GM12878 (cell line): ENCODE results near the gene NUPR1. TPM values are rescaled to one million over a fixed set of nuclear protein-coding genes. Genes with fewer than 3 reads are reported as not detected.
"Not testable (repeated sequence)": the region's sequence is repeated elsewhere in the genome, so short reads cannot be mapped to it uniquely, and the experiment has no call there.

Experiments used
- ATAC-seq: fragments of 200-7000 bp; cut with Tn5 transposase; 3 replicates; pipeline ENCODE4 v1.9.1; 2020; ENCODE audit warnings: mild to moderate bottlenecking, moderate library complexity
- BruUV-seq: library from RNA; stranded (reverse); fragments of 400-500 nt; replicated peaks from 2 replicates; lab custom pipeline; 2021; lab: Mats Ljungman, UMichigan
- CTCF ChIA-PET: fragments of 300-600 bp; sonication (Branson Sonifier 250); formaldehyde crosslinking; extraction: SDS; loops from one replicate; lab custom pipeline; 2021; ENCODE audit warnings: inconsistent platforms; lab: Yijun Ruan, JAX
- POLR2A ChIA-PET: fragments of 350-600 bp; formaldehyde crosslinking; extraction: SDS; loops from one replicate; lab custom pipeline; 2021; ENCODE audit warnings: inconsistent platforms; lab: Charles Lee
- RAD21 ChIA-PET: fragments of 300-600 bp; sonication (Branson Sonifier 250); formaldehyde crosslinking; loops from one replicate; lab custom pipeline; 2023; ENCODE audit warnings: antibody characterized with exemption; ENCODE audit not compliant: unreplicated experiment; lab: Charles Lee
- SMC1A ChIA-PET: fragments of 300-600 bp; sonication (Branson Sonifier 250); formaldehyde crosslinking; loops from one replicate; lab custom pipeline; 2023; ENCODE audit not compliant: unreplicated experiment, uncharacterized antibody; lab: Charles Lee
- DNase-seq: peaks from one replicate; pipeline ENCODE4 v3.0.0-alpha.2; 2011; ENCODE audit warnings: low read depth, low spot score
- FAIRE-seq: peaks from 3 replicates; lab custom pipeline; 2011; peaks lifted over from hg19 to GRCh38; lab: Jason Lieb, UNC
- H2AFZ ChIP-seq: 2 replicates; pipeline ENCODE4 v1.6.0; 2011; ENCODE audit warnings: low read depth, low read length, control low read depth; ENCODE audit not compliant: control insufficient read depth
- H3K27ac ChIP-seq: 2 replicates; pipeline ENCODE4 v1.5.1; 2011; ENCODE audit warnings: control low read depth; ENCODE audit not compliant: control insufficient read depth, insufficient read depth
- H3K27me3 ChIP-seq, 2 experiments: replicated peaks in 1 of 2; 2 replicates each; pipeline versions ENCODE4 v1.6.0 to v1.6.1; 2011; ENCODE audit warnings: low read length in 1 of 2; ENCODE audit not compliant: control insufficient read depth in 2 of 2, insufficient read depth in 2 of 2
- H3K36me3 ChIP-seq, 2 experiments: 2 replicates each; pipeline ENCODE4 v1.5.1; 2011; ENCODE audit warnings: low read length in 1 of 2; ENCODE audit not compliant: control insufficient read depth in 2 of 2, insufficient read depth in 2 of 2
- H3K4me1 ChIP-seq: 2 replicates; pipeline ENCODE4 v1.6.1; 2011; ENCODE audit warnings: mild to moderate bottlenecking, low read length, moderate library complexity, mixed read lengths; ENCODE audit not compliant: control insufficient read depth, insufficient read depth
- H3K4me2 ChIP-seq: 2 replicates; pipeline ENCODE4 v1.6.0; 2011; ENCODE audit warnings: control low read depth; ENCODE audit not compliant: control insufficient read depth, insufficient read depth
- H3K4me3 ChIP-seq: fragments of 200-600 bp; sonication (generic); 2 replicates; pipeline ENCODE4 v1.5.1; 2016
- H3K79me2 ChIP-seq: 2 replicates; pipeline ENCODE4 v1.6.0; 2011; ENCODE audit warnings: low read length; ENCODE audit not compliant: control insufficient read depth, insufficient read depth
- H3K9ac ChIP-seq: 2 replicates; pipeline ENCODE4 v1.8.0; 2011; ENCODE audit warnings: low read length, control low read depth, mixed read lengths; ENCODE audit not compliant: control insufficient read depth, insufficient read depth
- H3K9me3 ChIP-seq: replicated peaks from 3 replicates; pipeline ENCODE4 v1.5.1; 2011; ENCODE audit warnings: mild to moderate bottlenecking, low read length; ENCODE audit not compliant: control insufficient read depth, insufficient read depth
- H4K20me1 ChIP-seq: 2 replicates; pipeline ENCODE4 v1.6.0; 2011; ENCODE audit not compliant: control insufficient read depth, insufficient read depth
- ATF7 ChIP-seq: fragments of 450-650 bp; IDR thresholded peaks from 2 replicates; pipeline ENCODE4 v1.6.1; 2016; ENCODE audit warnings: low read depth, mild to moderate bottlenecking
- BHLHE40 ChIP-seq, 2 experiments: fragments of 450-650 bp in 1 of 2; IDR thresholded peaks; 2 replicates each; pipeline ENCODE4 v1.6.1; 2011 to 2017; ENCODE audit warnings: low read depth in 2 of 2, borderline replicate concordance in 1 of 2, improper control_type of control experiment in 1 of 2, low read length in 1 of 2, mild to moderate bottlenecking in 1 of 2
- CUX1 ChIP-seq: IDR thresholded peaks from 2 replicates; pipeline ENCODE4 v1.6.1; 2012; ENCODE audit warnings: improper control_type of control experiment, low read depth, low read length; ENCODE audit not compliant: insufficient replicate concordance
- PBX3 ChIP-seq: IDR thresholded peaks from 2 replicates; pipeline ENCODE4 v1.6.1; 2011; ENCODE audit warnings: mild to moderate bottlenecking, low read depth, low read length, moderate library complexity; ENCODE audit not compliant: insufficient replicate concordance
- WGBS: methylation state at CpG from one replicate; pipeline ENCODE4 v1.1.6; 2016; ENCODE audit warnings: low lambda C conversion rate; ENCODE audit not compliant: insufficient replicate concordance, insufficient coverage; ENCODE audit errors: missing lambda C conversion rate; 5-methylcytosine and 5-hydroxymethylcytosine counted together
- in situ Hi-C: fragments of 300-500 bp; cut with MboI; formaldehyde crosslinking; loops from 9 replicates; pipeline ENCODE4 v1.14.3; 2018; ENCODE audit warnings: mixed read lengths
- intact Hi-C: fragments of 100-400 bp; cut with micrococcal nuclease; formaldehyde crosslinking; loops from one replicate; pipeline ENCODE4 v1.14.2; 2022; ENCODE audit not compliant: unreplicated experiment
- polyA plus RNA-seq, 11 experiments: library from polyadenylated mRNA; depleted of rRNA in 4 of 11; unstranded in 6 of 11; stranded (reverse) in 5 of 11; fragments of >200 nt; fragmentation: Nextera tagmentation in 4 of 11; fragmentation: Illumina TruSeq in 1 of 11; extraction: Ambion mirVana in 4 of 11; extraction: Trizol in 1 of 11; gene quantifications; 1 replicate in 1 of 11; 2 replicates in 10 of 11; pipeline versions ENCODE4 v1.2.1 to v1.2.3, GENCODE V29; 2011 to 2016; ENCODE audit warnings: inconsistent platforms in 2 of 11, missing spikeins in 2 of 11, low read depth in 1 of 11
- total RNA-seq, 4 experiments: library from RNA; depleted of rRNA in 3 of 4; stranded (reverse); fragments of >200 nt in 3 of 4; fragmentation: Illumina TruSeq in 1 of 4; extraction: Trizol in 1 of 4; gene quantifications; 2 replicates each; pipeline versions ENCODE4 v1.2.1 to v1.2.3, GENCODE V29; 2013 to 2021
- TF ChIP-seq, protein P1 (sequence below): fragments of 450-650 bp; IDR thresholded peaks from 2 replicates; pipeline ENCODE4 v1.6.1; 2016; ENCODE audit warnings: mild to moderate bottlenecking

NUPR1 gene
- total and polyA plus RNA-seq, 10 of the 15 experiments (the other 5 are each of a cell fraction or from before 2014, with no cell fraction given), result 0.04 to 0.78 (median 0.17) TPM; not detected in 2

GRCh38 chr16:28527100-28527785 lies 11.5 kb downstream of the NUPR1 start:
- POLR2A ChIA-PET, result not testable (repeated sequence)

GRCh38 chr16:28526201-28527099 lies 12.3 kb downstream of the NUPR1 start:
- SMC1A ChIA-PET, result no interaction called here
- H3K9me3 ChIP-seq, result no peaks in the 10 kb centered on the region
- no peak overlapping the region for H3K9ac ChIP-seq
- H3K4me3 ChIP-seq, result no peak overlapping the region
- WGBS, result 70% methylated on average over 10 of the region's 11 CpGs
- no peaks in the 10 kb centered on the region for H3K36me3 ChIP-seq
- in situ Hi-C loops (no loop called here), intact Hi-C loops (no loop called here)
- FAIRE-seq (no peak), DNase-seq (no peak), ATAC-seq (no peak)
- no peaks in the 10 kb centered on the region; a peak in 1 of 4 replicates for H3K27me3 ChIP-seq
- no TSS peak for BruUV-seq
- H3K79me2 ChIP-seq, result no peaks in the 10 kb centered on the region
- POLR2A ChIA-PET, result no interaction called here
- RAD21 ChIA-PET, result no interaction called here
- no peak overlapping the region for H2AFZ ChIP-seq
- no peak overlapping the region for H3K4me2 ChIP-seq
- no peaks in the 10 kb centered on the region for H4K20me1 ChIP-seq
- peaks cover 10% of the 10 kb centered on the region; the same call in 1 of the 2 replicates for H3K4me1 ChIP-seq
- no peak overlapping the region for H3K27ac ChIP-seq
- CTCF ChIA-PET, result interaction anchor here (1.6 kb wide), 1 partner anchor 33 kb away, joined by 4 read pairs; the partner anchor contains the start of gene APOBR
- TF ChIP-seq PBX3, result no peak
- TF ChIP-seq CUX1, result no peak
- no peak for TF ChIP-seq ATF7
- TF ChIP-seq, protein P1, sequence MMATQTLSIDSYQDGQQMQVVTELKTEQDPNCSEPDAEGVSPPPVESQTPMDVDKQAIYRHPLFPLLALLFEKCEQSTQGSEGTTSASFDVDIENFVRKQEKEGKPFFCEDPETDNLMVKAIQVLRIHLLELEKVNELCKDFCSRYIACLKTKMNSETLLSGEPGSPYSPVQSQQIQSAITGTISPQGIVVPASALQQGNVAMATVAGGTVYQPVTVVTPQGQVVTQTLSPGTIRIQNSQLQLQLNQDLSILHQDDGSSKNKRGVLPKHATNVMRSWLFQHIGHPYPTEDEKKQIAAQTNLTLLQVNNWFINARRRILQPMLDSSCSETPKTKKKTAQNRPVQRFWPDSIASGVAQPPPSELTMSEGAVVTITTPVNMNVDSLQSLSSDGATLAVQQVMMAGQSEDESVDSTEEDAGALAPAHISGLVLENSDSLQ, result no peak
- TF ChIP-seq BHLHE40 (IDR thresholded peaks at IDR 0.05; ENCODE audit: borderline replicate concordance in 1 of 2, low read depth in 2 of 2, low read length in 1 of 2), result no peak

More at GRCh38 chr16:28527100-28527785, 11.5 kb downstream of the NUPR1 start:
- H3K9ac ChIP-seq, H3K4me2 ChIP-seq, H3K27ac ChIP-seq, H3K4me3 ChIP-seq, SMC1A ChIA-PET, BruUV-seq, H3K79me2 ChIP-seq, RAD21 ChIA-PET, CTCF ChIA-PET, H3K27me3 ChIP-seq, FAIRE-seq, H3K9me3 ChIP-seq, intact Hi-C loops, H2AFZ ChIP-seq, H3K36me3 ChIP-seq, in situ Hi-C loops, H4K20me1 ChIP-seq, DNase-seq, ATAC-seq: not testable (repeated sequence)
- 56% methylated on average over 7 of the region's 7 CpGs for WGBS
- H3K4me1 ChIP-seq, result peaks cover 14% of the 10 kb centered on the region; the same call in 1 of the 2 replicates
